Colonic mucosa (tissue), 4 donors: ENCODE data around the gene OR2C3. TPM values are rescaled to one million over a fixed set of nuclear protein-coding genes. Genes with fewer than 3 reads are reported as not detected.
"Not testable (repeated sequence)": the region's sequence is repeated elsewhere in the genome, so short reads cannot be mapped to it uniquely, and the experiment has no call there.

Experiments
- DNase-seq: peaks from one replicate; pipeline ENCODE4 v3.0.0-alpha.2; 2020
- H3K27ac ChIP-seq: fragments of 200-600 bp; one replicate; pipeline ENCODE4 v1.8.0; 2021
- H3K27me3 ChIP-seq: fragments of 200-600 bp; one replicate; pipeline ENCODE4 v1.8.0; 2021
- H3K36me3 ChIP-seq: fragments of 200-600 bp; one replicate; pipeline ENCODE4 v1.8.0; 2021
- H3K4me1 ChIP-seq: fragments of 200-600 bp; one replicate; pipeline ENCODE4 v1.8.0; 2021; ENCODE audit warnings: mild to moderate bottlenecking
- H3K4me3 ChIP-seq: fragments of 200-600 bp; one replicate; pipeline ENCODE4 v1.8.0; 2021
- H3K9ac ChIP-seq, 2 donors: one replicate each; pipeline ENCODE4 v1.7.0; 2013; ENCODE audit warnings: control low read depth in 2 of 2, low read depth in 2 of 2, low read length in 2 of 2
- H3K9me3 ChIP-seq: fragments of 200-600 bp; one replicate; pipeline ENCODE4 v1.8.0; 2021
- intact Hi-C: fragments of 100-400 bp; cut with DNase I; formaldehyde crosslinking; loops from one replicate; pipeline ENCODE4 v1.14.1; 2022
- total RNA-seq, 2 donors: library from RNA; stranded (reverse); fragmentation: NEBNext Ultra II Directional in 1 of 2; extraction: Animal tissue kit (Norgen Biotek cat#: 25700) in 1 of 2; gene quantifications; one replicate each; pipeline ENCODE4 v1.2.1, GENCODE V29; 2021
- TF ChIP-seq, protein P1 (sequence below): fragments of 200-600 bp; IDR thresholded peaks from one replicate; pipeline ENCODE4 v1.8.0; 2022; ENCODE audit warnings: antibody characterized with exemption, mild to moderate bottlenecking
- donor health status: healthy.
- donor health status: DM: no; HTN: no; CAD: no.
- donor health status: DM: no; HTN: no; CAD: no.

OR2C3 gene
- total RNA-seq, 2 donors from 2014 or later = not detected

DNA sequence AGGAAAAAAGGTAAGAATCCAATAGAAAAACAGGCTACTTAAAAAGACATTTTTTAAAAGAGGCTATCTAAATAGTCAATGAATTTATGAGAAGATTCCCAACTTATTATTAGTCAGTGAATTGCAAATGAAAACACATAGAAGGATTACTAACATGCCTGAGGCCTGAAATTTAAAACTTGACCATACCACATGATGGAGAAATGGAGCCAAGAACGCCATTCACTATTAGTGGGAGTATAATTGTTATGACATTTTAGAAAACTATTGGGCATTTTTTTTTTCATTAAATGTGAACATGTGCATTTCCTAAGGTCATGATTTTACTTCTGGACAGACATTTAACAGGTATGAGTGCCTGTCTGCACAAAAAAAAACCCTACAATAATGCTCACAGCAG, 53.5 kb downstream of the OR2C3 start:
- Histone ChIP-seq H3K9ac (no peak overlapping the region), H3K4me1 (no peaks in the 10 kb centered on the region), H3K36me3 (no peaks in the 10 kb centered on the region), H3K9me3 (no peaks in the 10 kb centered on the region), H3K4me3 (no peak overlapping the region), H3K27me3 (no peaks in the 10 kb centered on the region), H3K27ac (no peak overlapping the region)
- TF ChIP-seq, protein P1, sequence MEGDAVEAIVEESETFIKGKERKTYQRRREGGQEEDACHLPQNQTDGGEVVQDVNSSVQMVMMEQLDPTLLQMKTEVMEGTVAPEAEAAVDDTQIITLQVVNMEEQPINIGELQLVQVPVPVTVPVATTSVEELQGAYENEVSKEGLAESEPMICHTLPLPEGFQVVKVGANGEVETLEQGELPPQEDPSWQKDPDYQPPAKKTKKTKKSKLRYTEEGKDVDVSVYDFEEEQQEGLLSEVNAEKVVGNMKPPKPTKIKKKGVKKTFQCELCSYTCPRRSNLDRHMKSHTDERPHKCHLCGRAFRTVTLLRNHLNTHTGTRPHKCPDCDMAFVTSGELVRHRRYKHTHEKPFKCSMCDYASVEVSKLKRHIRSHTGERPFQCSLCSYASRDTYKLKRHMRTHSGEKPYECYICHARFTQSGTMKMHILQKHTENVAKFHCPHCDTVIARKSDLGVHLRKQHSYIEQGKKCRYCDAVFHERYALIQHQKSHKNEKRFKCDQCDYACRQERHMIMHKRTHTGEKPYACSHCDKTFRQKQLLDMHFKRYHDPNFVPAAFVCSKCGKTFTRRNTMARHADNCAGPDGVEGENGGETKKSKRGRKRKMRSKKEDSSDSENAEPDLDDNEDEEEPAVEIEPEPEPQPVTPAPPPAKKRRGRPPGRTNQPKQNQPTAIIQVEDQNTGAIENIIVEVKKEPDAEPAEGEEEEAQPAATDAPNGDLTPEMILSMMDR = no peak
- intact Hi-C loops = no loop called here
- no peak for DNase-seq

DNA sequence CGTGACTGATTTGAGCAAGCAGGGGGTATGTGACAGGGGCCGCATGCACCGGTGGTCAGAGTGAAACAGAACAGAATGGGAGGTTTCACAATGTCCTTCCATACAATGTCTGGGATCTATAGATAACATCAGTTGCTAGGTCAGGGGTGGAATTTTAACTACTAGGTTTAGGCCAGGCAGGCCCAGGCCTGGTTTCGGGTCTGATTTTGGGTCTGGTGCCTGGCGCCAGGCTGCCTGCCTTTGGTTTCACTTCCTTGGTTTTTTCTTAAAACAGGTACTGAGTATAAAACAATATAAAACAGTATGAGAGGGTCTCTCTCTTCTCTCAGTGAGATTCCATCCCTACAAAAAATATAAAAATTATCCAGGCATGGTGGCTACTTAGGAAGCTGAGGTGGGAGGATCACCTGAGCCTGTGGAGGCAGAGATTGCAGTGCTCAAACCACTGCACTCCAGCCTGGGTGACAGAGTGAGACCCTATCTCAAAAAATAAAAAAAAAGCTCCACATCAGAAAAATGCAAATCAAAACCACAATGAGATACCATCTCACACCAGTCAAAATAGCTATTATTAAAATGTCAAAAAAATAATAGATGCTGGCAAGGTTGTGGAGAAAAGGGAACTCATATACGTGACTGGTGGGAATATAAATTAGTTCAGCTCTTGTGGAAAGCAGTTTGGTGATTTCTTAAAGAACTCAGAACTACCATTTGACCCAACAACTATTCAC, 59.7 kb downstream of the OR2C3 start:
- H3K9me3 ChIP-seq, intact Hi-C loops, DNase-seq, H3K4me3 ChIP-seq, H3K36me3 ChIP-seq, H3K4me1 ChIP-seq, H3K9ac ChIP-seq, H3K27ac ChIP-seq, H3K27me3 ChIP-seq: not testable (repeated sequence)

DNA sequence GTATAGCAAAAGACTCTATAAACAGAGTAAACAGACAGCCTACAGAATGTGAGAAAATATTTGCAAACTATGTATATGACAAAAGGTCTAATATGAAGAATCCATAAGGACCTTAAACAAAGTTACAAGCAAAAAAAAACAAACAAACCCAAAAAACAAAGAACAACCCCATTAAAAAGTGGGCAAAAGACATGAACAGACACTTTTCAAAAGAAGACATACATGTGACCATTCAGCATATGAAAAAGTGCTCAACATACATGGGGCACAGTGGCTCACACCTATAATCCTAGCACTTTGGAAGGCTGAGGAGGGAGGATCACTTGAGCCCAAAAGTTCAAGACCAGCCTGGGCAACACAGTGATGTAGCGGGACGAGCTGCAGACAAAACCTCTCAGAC, 60.4 kb downstream of the OR2C3 start:
- intact Hi-C loops = no loop called here
- TF ChIP-seq, protein P1 = no peak
- no peak for DNase-seq

More for the DNA sequence above, 60.4 kb downstream of the OR2C3 start:
- Histone ChIP-seq H3K36me3 (no peaks in the 10 kb centered on the region), H3K27ac (no peak overlapping the region), H3K9me3 (no peaks in the 10 kb centered on the region), H3K4me1 (no peaks in the 10 kb centered on the region), H3K4me3 (no peak overlapping the region), H3K27me3 (no peaks in the 10 kb centered on the region), H3K9ac (no peak overlapping the region)

Other genes starting within 250 kb of the OR2C3 start
- 10 to 100 TPM; 11.7 to 15.6 TPM for gene ZNF496, start 204.6 kb downstream of the OR2C3 start, total RNA-seq
- 1 to 10 TPM in 1 of 2 donors, under 1 TPM in 1; 0.22 to 2.2 TPM for gene NLRP3, start 120.3 kb downstream of the OR2C3 start, total RNA-seq
- gene OR2B11, start 78.3 kb downstream of the OR2C3 start, total RNA-seq = not detected
- gene GCSAML, start 12.7 kb upstream of the OR2C3 start, total RNA-seq = under 1 TPM; 0.40 to 0.48 TPM
- gene OR2G2, start 51.9 kb upstream of the OR2C3 start, total RNA-seq = not detected
- gene OR2G3, start 69.1 kb upstream of the OR2C3 start, total RNA-seq = not detected
- gene OR13G1, start 143.3 kb upstream of the OR2C3 start, total RNA-seq = not detected
- gene OR6F1, start 180.2 kb upstream of the OR2C3 start, total RNA-seq = not detected
- not detected for gene OR14K1, start 202.2 kb upstream of the OR2C3 start, total RNA-seq
- not detected for gene OR14A2, start 211.7 kb upstream of the OR2C3 start, total RNA-seq
- gene OR1C1, start 224.1 kb upstream of the OR2C3 start, total RNA-seq = not detected